ENCODE measurements around the gene APOC4.

APOC4 gene

GRCh38 chr19:44992336-44993163 lies 50.5 kb downstream of the APOC4 start:
- no peak for DNase-seq

GRCh38 chr19:44993526-44993925 lies 51.5 kb downstream of the APOC4 start:
- DNase-seq, result no peak

GRCh38 chr19:44993926-44994537 lies 52.0 kb downstream of the APOC4 start:
- no peak for DNase-seq

Data from hypothalamus (tissue), 51 donors.